ENCODE measurements around the gene CHEK2.
"Not testable (repeated sequence)": the region's sequence is repeated elsewhere in the genome, so short reads cannot be mapped to it uniquely, and the experiment has no call there.

The CHEK2 gene

GRCh38 chr22:28759861-28760560, 18.4 kb upstream of the CHEK2 start:
- POLR2A ChIA-PET = interaction anchor here (2.4 kb wide), 1 partner anchor 40 kb away, joined by 7 read pairs; the partner anchor contains the start of gene XBP1
- TF ChIP-seq SUZ12 (IDR thresholded peaks at IDR 0.05) (no peak), ZNF384 (IDR thresholded peaks at IDR 0.05) (no peak), HDGF (IDR thresholded peaks at IDR 0.05; ENCODE audit: borderline replicate concordance) (no peak), SP1 (IDR thresholded peaks at IDR 0.05) (no peak), FOXK2 (IDR thresholded peaks at IDR 0.05) (no peak)
- TF ChIP-seq, protein P1, sequence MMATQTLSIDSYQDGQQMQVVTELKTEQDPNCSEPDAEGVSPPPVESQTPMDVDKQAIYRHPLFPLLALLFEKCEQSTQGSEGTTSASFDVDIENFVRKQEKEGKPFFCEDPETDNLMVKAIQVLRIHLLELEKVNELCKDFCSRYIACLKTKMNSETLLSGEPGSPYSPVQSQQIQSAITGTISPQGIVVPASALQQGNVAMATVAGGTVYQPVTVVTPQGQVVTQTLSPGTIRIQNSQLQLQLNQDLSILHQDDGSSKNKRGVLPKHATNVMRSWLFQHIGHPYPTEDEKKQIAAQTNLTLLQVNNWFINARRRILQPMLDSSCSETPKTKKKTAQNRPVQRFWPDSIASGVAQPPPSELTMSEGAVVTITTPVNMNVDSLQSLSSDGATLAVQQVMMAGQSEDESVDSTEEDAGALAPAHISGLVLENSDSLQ (IDR thresholded peaks at IDR 0.05) = no peak
- CTCF ChIA-PET = no interaction called here
- no peak for DNase-seq (ENCODE audit: extremely low spot score)

GRCh38 chr22:28754512-28754911, 12.9 kb upstream of the CHEK2 start:
- POLR2A ChIA-PET; CTCF ChIA-PET; DNase-seq (ENCODE audit: extremely low spot score): not testable (repeated sequence)

- no peak for DNase-seq (ENCODE audit: extremely low spot score)
- ChIA-PET POLR2A (no interaction called here), CTCF (no interaction called here)
- no peak for TF ChIP-seq CTBP1 (IDR thresholded peaks at IDR 0.05; ENCODE audit: borderline replicate concordance)
Observed at GRCh38 chr22:28750471-28750881, 8.9 kb upstream of the CHEK2 start.

DNA sequence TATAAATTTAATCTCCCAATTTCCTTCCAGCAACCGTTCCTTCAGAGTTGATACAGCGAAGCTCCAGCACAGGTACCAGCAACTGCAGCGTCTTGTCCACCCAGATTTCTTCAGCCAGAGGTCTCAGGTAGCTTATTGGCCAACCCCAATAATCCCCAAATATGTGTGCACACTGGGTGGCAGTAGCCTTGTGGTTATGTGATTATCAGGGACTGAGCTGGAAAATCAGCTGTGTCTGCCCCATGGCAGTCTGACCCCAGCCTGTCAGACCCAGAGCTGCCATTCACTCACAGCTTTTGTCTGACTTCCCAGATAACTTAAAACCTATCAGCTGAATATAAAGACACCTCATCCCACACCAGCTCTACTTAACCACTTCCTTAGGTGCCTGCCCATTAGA, 2.2 kb upstream of the CHEK2 start:
- POLR2A ChIA-PET = interaction anchor here (0.7 kb wide), 2 partner anchors 13 to 37 kb away, joined by 3 read pairs; no protein-coding TSS in a partner anchor
- CTCF ChIA-PET = interaction anchor here (0.6 kb wide), 1 partner anchor 15 kb away, joined by 4 read pairs; no protein-coding TSS in a partner anchor
- TF ChIP-seq TARDBP (IDR thresholded peaks at IDR 0.05) = no peak
- no peak for TF ChIP-seq FOXA1 (IDR thresholded peaks at IDR 0.05)
- TF ChIP-seq NFRKB (IDR thresholded peaks at IDR 0.05) = no peak
- no peak for TF ChIP-seq SUZ12 (IDR thresholded peaks at IDR 0.05)
- no peak for TF ChIP-seq FOXM1 (IDR thresholded peaks at IDR 0.05; ENCODE audit: borderline replicate concordance)
- TF ChIP-seq ARNT (IDR thresholded peaks at IDR 0.05) = no peak
- TF ChIP-seq L3MBTL2 (conservative IDR thresholded peaks at IDR 0.05) = no peak
- no peak for TF ChIP-seq ZNF384 (IDR thresholded peaks at IDR 0.05)
- TF ChIP-seq, protein P1 (IDR thresholded peaks at IDR 0.05) = no peak
- TF ChIP-seq CTBP1 (IDR thresholded peaks at IDR 0.05; ENCODE audit: borderline replicate concordance) = no peak
- no peak for TF ChIP-seq LEF1 (IDR thresholded peaks at IDR 0.05; ENCODE audit: borderline replicate concordance)
- no peak for TF ChIP-seq HDGF (IDR thresholded peaks at IDR 0.05; ENCODE audit: borderline replicate concordance)
- no peak for TF ChIP-seq SP1 (IDR thresholded peaks at IDR 0.05)
- no peak for TF ChIP-seq FOXK2 (IDR thresholded peaks at IDR 0.05)
- TF ChIP-seq BHLHE40 (IDR thresholded peaks at IDR 0.05; ENCODE audit: borderline replicate concordance) = no peak
- TF ChIP-seq ELF4 (IDR thresholded peaks at IDR 0.05) = no peak
- DNase-seq (ENCODE audit: extremely low spot score) = no peak

DNA sequence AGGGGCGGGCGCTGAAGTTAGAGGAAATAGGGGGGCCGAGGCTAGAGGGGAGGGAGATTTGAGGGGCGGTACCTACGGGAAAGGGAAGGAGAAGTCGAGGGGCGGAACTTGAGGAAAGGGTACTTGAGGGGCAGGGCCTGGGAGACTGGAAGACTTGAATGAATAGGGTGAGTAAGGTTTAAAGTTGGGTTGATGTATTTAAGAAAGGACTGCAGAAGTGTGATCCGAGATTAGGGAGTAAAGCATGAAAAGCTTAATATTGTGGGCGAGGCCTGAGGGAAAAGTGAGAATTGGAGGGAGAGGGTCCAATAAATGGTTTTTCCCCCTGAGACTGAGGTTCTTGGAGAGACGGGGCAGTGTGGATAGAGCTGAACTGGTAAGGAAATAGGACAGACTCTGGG, 942 bp upstream of the CHEK2 start:
- POLR2A ChIA-PET = interaction anchor here (1.3 to 1.7 kb wide), 2 partner anchors 11 to 18 kb away, joined by 4 to 5 read pairs; no protein-coding TSS in a partner anchor
- CTCF ChIA-PET = no interaction called here
- no peak for DNase-seq (ENCODE audit: extremely low spot score)
- no peak for TF ChIP-seq L3MBTL2 (conservative IDR thresholded peaks at IDR 0.05)
- TF ChIP-seq, protein P1 (IDR thresholded peaks at IDR 0.05) = peak; percentile 46; the same call in 1 of the 2 replicates

GRCh38 chr22:28741200-28741784, 328 bp downstream of the CHEK2 start:
- no peak for DNase-seq (ENCODE audit: extremely low spot score)
- TF ChIP-seq FOXK2 (IDR thresholded peaks at IDR 0.05) (no peak), L3MBTL2 (conservative IDR thresholded peaks at IDR 0.05) (peak; percentile 97), ARNT (IDR thresholded peaks at IDR 0.05) (no peak), ZNF384 (IDR thresholded peaks at IDR 0.05) (no peak)
- CTCF ChIA-PET = no interaction called here
- POLR2A ChIA-PET = interaction anchor here (0.7 to 1.7 kb wide), 8 partner anchors 10 to 112 kb away, joined by 3 to 10 read pairs (median 4); partner anchors contain the start of genes CCDC117 and XBP1

GRCh38 chr22:28738876-28739275, 2.7 kb downstream of the CHEK2 start:
- DNase-seq (ENCODE audit: extremely low spot score); POLR2A ChIA-PET; CTCF ChIA-PET: not testable (repeated sequence)

DNA sequence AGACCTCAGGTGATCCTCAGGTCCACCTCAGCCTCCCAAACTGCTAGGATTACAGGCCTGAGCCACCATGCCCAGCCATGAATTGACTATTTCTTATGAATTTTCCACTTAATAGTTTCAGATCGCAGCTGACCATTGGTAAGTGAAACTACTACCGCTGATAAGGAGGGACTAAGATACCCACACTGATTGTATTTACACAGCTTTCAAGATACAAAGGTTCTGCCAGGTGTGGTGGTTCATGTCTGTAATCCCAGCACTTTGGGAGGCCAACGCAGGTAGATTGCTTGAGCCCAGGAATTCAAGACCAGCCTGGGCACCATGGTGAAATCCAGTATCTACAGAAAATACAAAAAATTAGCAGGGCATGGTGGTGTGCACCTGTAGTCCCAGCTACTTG, 3.9 kb downstream of the CHEK2 start:
- POLR2A ChIA-PET = no interaction called here
- TF ChIP-seq ELF4 (IDR thresholded peaks at IDR 0.05) (no peak), BHLHE40 (IDR thresholded peaks at IDR 0.05; ENCODE audit: borderline replicate concordance) (no peak), LEF1 (IDR thresholded peaks at IDR 0.05; ENCODE audit: borderline replicate concordance) (no peak), ZNF384 (IDR thresholded peaks at IDR 0.05) (no peak), ARNT (IDR thresholded peaks at IDR 0.05) (no peak), HDGF (IDR thresholded peaks at IDR 0.05; ENCODE audit: borderline replicate concordance) (no peak), FOXA1 (IDR thresholded peaks at IDR 0.05) (no peak), FOXM1 (IDR thresholded peaks at IDR 0.05; ENCODE audit: borderline replicate concordance) (no peak), NFRKB (IDR thresholded peaks at IDR 0.05) (no peak), FOXK2 (IDR thresholded peaks at IDR 0.05) (no peak)
- TF ChIP-seq, protein P1 (IDR thresholded peaks at IDR 0.05) = no peak

More for the DNA sequence above, 3.9 kb downstream of the CHEK2 start:
- DNase-seq (ENCODE audit: extremely low spot score) = no peak
- CTCF ChIA-PET = no interaction called here
